ENCODE measurements around the gene CAMK2G.

The CAMK2G gene

GRCh38 chr10:73810735-73811465, 63.5 kb downstream of the CAMK2G start:
- Histone ChIP-seq H2AFZ (ENCODE audit: low read depth, low read length, severe bottlenecking) (peak overlapping the region; percentile 83), H3K9ac (ENCODE audit: low read length) (peak overlapping the region; percentile 96), H3K79me2 (ENCODE audit: insufficient read depth, low read length) (peaks cover 5% of the 10 kb centered on the region; the same call in 1 of the 2 replicates), H3K4me2 (ENCODE audit: low read depth, low read length, poor library complexity, severe bottlenecking) (peak overlapping the region; percentile 86), H3K27me3 (ENCODE audit: low read length) (no peaks in the 10 kb centered on the region), H4K20me1 (ENCODE audit: low read depth, low read length) (no peaks in the 10 kb centered on the region), H3K9me3 (ENCODE audit: insufficient read depth, low read length) (no peaks in the 10 kb centered on the region), H3K4me3 (ENCODE audit: insufficient read depth, low read length, poor library complexity, severe bottlenecking) (peak overlapping the region; percentile 92), H3F3A (ENCODE audit: insufficient read depth) (peaks cover 7% of the 10 kb centered on the region), H3K36me3 (ENCODE audit: low read length) (no peaks in the 10 kb centered on the region), H3K27ac (ENCODE audit: low read depth, low read length) (peak overlapping the region; percentile 70), H3K9me2 (replicated peaks; ENCODE audit: insufficient read depth, low read length) (no peaks in the 10 kb centered on the region)
- no peak for TF ChIP-seq EZH2phosphoT487 (conservative IDR thresholded peaks at IDR 0.05; ENCODE audit: low read length)

DNA sequence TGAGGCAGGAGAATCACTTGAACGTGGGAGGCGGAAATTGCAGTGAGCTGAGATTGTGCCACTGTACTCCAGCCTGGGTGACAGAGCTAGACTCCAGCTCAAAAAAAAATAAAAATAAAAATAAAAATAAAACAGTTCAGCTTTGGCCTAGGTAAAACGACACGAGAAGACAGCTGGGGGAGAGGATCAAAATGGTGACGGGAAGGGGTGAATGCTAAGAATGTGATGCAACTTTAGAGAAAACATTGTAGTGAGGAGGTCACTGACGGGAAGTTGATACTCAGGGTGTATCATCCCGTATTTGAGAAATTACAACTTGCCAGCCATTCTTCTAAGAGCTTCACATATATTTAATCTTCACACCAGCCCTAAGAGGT, 64.0 kb downstream of the CAMK2G start:
- Histone ChIP-seq H2AFZ (ENCODE audit: low read depth, low read length, severe bottlenecking) (no peak overlapping the region), H3K9me3 (ENCODE audit: insufficient read depth, low read length) (no peaks in the 10 kb centered on the region), H3F3A (ENCODE audit: insufficient read depth) (peaks cover 7% of the 10 kb centered on the region), H3K27ac (ENCODE audit: low read depth, low read length) (peak overlapping the region; percentile 70), H3K36me3 (ENCODE audit: low read length) (no peaks in the 10 kb centered on the region), H3K79me2 (ENCODE audit: insufficient read depth, low read length) (peaks cover 5% of the 10 kb centered on the region; the same call in 1 of the 2 replicates), H3K9ac (ENCODE audit: low read length) (peak overlapping the region; percentile 96), H3K4me2 (ENCODE audit: low read depth, low read length, poor library complexity, severe bottlenecking) (peak overlapping the region; percentile 86), H3K9me2 (replicated peaks; ENCODE audit: insufficient read depth, low read length) (no peaks in the 10 kb centered on the region), H3K4me3 (ENCODE audit: insufficient read depth, low read length, poor library complexity, severe bottlenecking) (peak overlapping the region; percentile 92), H4K20me1 (ENCODE audit: low read depth, low read length) (no peaks in the 10 kb centered on the region), H3K27me3 (ENCODE audit: low read length) (no peaks in the 10 kb centered on the region)
- no peak for TF ChIP-seq EZH2phosphoT487 (conservative IDR thresholded peaks at IDR 0.05; ENCODE audit: low read length)
- TF ChIP-seq, protein P1, sequence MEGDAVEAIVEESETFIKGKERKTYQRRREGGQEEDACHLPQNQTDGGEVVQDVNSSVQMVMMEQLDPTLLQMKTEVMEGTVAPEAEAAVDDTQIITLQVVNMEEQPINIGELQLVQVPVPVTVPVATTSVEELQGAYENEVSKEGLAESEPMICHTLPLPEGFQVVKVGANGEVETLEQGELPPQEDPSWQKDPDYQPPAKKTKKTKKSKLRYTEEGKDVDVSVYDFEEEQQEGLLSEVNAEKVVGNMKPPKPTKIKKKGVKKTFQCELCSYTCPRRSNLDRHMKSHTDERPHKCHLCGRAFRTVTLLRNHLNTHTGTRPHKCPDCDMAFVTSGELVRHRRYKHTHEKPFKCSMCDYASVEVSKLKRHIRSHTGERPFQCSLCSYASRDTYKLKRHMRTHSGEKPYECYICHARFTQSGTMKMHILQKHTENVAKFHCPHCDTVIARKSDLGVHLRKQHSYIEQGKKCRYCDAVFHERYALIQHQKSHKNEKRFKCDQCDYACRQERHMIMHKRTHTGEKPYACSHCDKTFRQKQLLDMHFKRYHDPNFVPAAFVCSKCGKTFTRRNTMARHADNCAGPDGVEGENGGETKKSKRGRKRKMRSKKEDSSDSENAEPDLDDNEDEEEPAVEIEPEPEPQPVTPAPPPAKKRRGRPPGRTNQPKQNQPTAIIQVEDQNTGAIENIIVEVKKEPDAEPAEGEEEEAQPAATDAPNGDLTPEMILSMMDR (IDR thresholded peaks at IDR 0.05; ENCODE audit: insufficient read depth, low read length, poor library complexity, severe bottlenecking) = no peak

DNA sequence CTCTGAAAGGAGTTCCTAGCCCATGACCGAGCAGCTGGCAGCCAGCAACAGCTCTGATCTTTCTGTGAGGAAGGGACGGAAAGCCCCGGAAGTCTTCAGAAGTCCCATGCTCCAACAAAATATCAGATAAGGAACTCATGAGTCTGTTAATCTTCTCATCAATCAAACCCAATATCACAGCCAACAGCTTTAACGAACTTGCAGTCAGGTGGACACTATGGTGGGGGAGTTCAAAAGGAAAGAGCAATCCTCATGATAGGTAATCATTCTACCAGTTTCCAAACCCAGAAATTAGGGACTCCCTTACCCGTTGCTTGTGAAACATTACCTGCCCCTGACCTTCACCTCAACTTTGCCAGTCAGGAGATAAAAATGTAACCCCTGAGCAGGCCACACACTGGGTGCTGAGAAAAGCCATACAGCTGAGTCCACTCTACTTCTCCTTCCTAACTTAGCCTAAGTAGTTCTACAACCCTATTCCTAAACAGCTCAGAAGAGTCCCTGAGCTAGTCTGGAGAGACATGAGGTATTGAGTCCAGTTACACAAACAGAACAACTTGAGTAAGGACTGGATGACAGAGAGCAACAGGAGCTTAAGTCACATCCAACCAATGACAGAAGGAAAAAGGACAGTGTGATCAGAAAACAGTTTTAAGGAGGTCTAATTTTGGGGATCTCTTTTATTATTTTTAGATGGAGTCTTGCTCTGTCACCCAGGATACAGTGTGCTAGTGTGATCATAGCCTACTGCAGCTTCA, 65.1 kb downstream of the CAMK2G start:
- Histone ChIP-seq H3K4me2 (ENCODE audit: low read depth, low read length, poor library complexity, severe bottlenecking) (no peak overlapping the region), H3K9me3 (ENCODE audit: insufficient read depth, low read length) (no peaks in the 10 kb centered on the region), H4K20me1 (ENCODE audit: low read depth, low read length) (no peaks in the 10 kb centered on the region), H3K9me2 (replicated peaks; ENCODE audit: insufficient read depth, low read length) (no peaks in the 10 kb centered on the region), H3K27me3 (ENCODE audit: low read length) (no peaks in the 10 kb centered on the region), H3K9ac (ENCODE audit: low read length) (no peak overlapping the region), H3K36me3 (ENCODE audit: low read length) (no peaks in the 10 kb centered on the region), H3K4me3 (ENCODE audit: insufficient read depth, low read length, poor library complexity, severe bottlenecking) (no peak overlapping the region), H3F3A (ENCODE audit: insufficient read depth) (peaks cover 7% of the 10 kb centered on the region), H3K27ac (ENCODE audit: low read depth, low read length) (no peak overlapping the region), H3K79me2 (ENCODE audit: insufficient read depth, low read length) (peaks cover 5% of the 10 kb centered on the region; the same call in 1 of the 2 replicates), H2AFZ (ENCODE audit: low read depth, low read length, severe bottlenecking) (no peak overlapping the region)
- TF ChIP-seq EZH2phosphoT487 (conservative IDR thresholded peaks at IDR 0.05; ENCODE audit: low read length) = no peak
- TF ChIP-seq, protein P1 (IDR thresholded peaks at IDR 0.05; ENCODE audit: insufficient read depth, low read length, poor library complexity, severe bottlenecking) = no peak

All from SU-DHL-6 (cell line).